K562 (cell line): ENCODE measurements around the gene TLCD5. TPM values are rescaled to one million over a fixed set of nuclear protein-coding genes. Genes with fewer than 3 reads are reported as not detected.

Experiments used
- ARNT ChIP-seq, 2 experiments: fragments of 450-650 bp; IDR thresholded peaks; 2 replicates each; pipeline ENCODE4 v1.6.1; 2016; ENCODE audit warnings: mild to moderate bottlenecking in 1 of 2
- CBFB ChIP-seq: sonication (generic); formaldehyde crosslinking; IDR thresholded peaks from 2 replicates; pipeline ENCODE4 v1.4.0; 2020; ENCODE audit warnings: mild to moderate bottlenecking, missing genetic modification reagents
- EZH2 ChIP-seq: IDR thresholded peaks from 2 replicates; pipeline ENCODE4 v1.6.1; 2012; ENCODE audit warnings: low read depth, mild to moderate bottlenecking, inconsistent platforms, low read length, borderline replicate concordance
- IRF2 ChIP-seq: sonication (generic); formaldehyde crosslinking; IDR thresholded peaks from 2 replicates; pipeline ENCODE4 v1.8.1; 2022; ENCODE audit warnings: mild to moderate bottlenecking, missing genetic modification reagents
- JUNB ChIP-seq: fragments of 450-650 bp; formaldehyde crosslinking; conservative IDR thresholded peaks from 2 replicates; pipeline ENCODE4 v1.4.0; 2020; ENCODE audit warnings: mild to moderate bottlenecking
- NCOA2 ChIP-seq, 2 experiments: fragments of 450-650 bp; IDR thresholded peaks; 2 replicates each; pipeline ENCODE4 v1.6.1; 2018; ENCODE audit warnings: mild to moderate bottlenecking in 2 of 2, moderate library complexity in 1 of 2; ENCODE audit not compliant: partially characterized antibody in 2 of 2
- NFYB ChIP-seq: IDR thresholded peaks from 2 replicates; pipeline ENCODE4 v1.6.1; 2011; ENCODE audit warnings: mild to moderate bottlenecking, moderate library complexity; ENCODE audit not compliant: insufficient read length; ENCODE audit errors: extremely low read depth
- RAD21 ChIP-seq, 2 experiments: fragments of 250-450 bp in 1 of 2; fragments of 450-650 bp in 1 of 2; sonication (Bioruptor Pico) in 1 of 2; formaldehyde crosslinking in 1 of 2; IDR thresholded peaks in 1 of 2; conservative IDR thresholded peaks in 1 of 2; 2 replicates each; pipeline versions ENCODE4 v1.4.0 to v1.8.0; 2020 to 2022; ENCODE audit warnings: mild to moderate bottlenecking in 2 of 2, moderate library complexity in 1 of 2
- RBBP5 ChIP-seq: fragments of 200-600 bp; sonication (generic); IDR thresholded peaks from 2 replicates; pipeline ENCODE4 v1.6.1; 2012; ENCODE audit warnings: borderline replicate concordance, mild to moderate bottlenecking, low read length, control low read depth, inconsistent platforms; ENCODE audit not compliant: insufficient read depth, poor library complexity, severe bottlenecking
- RBM14 ChIP-seq: fragments of 200-400 bp; formaldehyde crosslinking; IDR thresholded peaks from 2 replicates; pipeline ENCODE4 v1.6.1; 2018; ENCODE audit warnings: low read depth, mild to moderate bottlenecking, low read length, moderate library complexity, borderline replicate concordance; ENCODE audit not compliant: insufficient read depth
- RBM34 ChIP-seq: fragments of 200-400 bp; formaldehyde crosslinking; IDR thresholded peaks from 2 replicates; pipeline ENCODE4 v1.6.1; 2018; ENCODE audit warnings: low read length, borderline replicate concordance; ENCODE audit not compliant: insufficient read depth
- RCOR1 ChIP-seq, 2 experiments: IDR thresholded peaks; 2 replicates each; pipeline ENCODE4 v1.6.1; 2012; ENCODE audit warnings: low read depth in 2 of 2, low read length in 2 of 2, borderline replicate concordance in 1 of 2, improper control_type of control experiment in 1 of 2
- SMARCA5 ChIP-seq: fragments of 450-650 bp; IDR thresholded peaks from 2 replicates; pipeline ENCODE4 v1.6.1; 2016
- SRF ChIP-seq, 2 experiments: fragments of 250-450, 450-650 bp in 1 of 2; sonication (Bioruptor Pico) in 1 of 2; sonication (generic) in 1 of 2; formaldehyde crosslinking; IDR thresholded peaks; 2 replicates each; pipeline versions ENCODE4 v1.5.0 to v1.5.1; 2020 to 2022; ENCODE audit warnings: mild to moderate bottlenecking in 1 of 2, missing genetic modification reagents in 1 of 2
- TEAD2 ChIP-seq: fragments of 450-650 bp; IDR thresholded peaks from 2 replicates; pipeline ENCODE4 v1.6.1; 2016; ENCODE audit warnings: missing genetic modification characterization, control low read depth, missing compliant biosample characterization
- U2AF2 ChIP-seq: fragments of 200-400 bp; formaldehyde crosslinking; optimal IDR thresholded peaks from 2 replicates; pipeline ENCODE3; 2017; ENCODE audit warnings: low read depth, mild to moderate bottlenecking, low read length
- ZNF165 ChIP-seq: fragments of 250-450 bp; sonication (Bioruptor Pico); IDR thresholded peaks from 2 replicates; pipeline ENCODE4 v1.4.0; 2020; ENCODE audit warnings: borderline replicate concordance
- ZNF316 ChIP-seq: fragments of 450-650 bp; IDR thresholded peaks from 2 replicates; pipeline ENCODE4 v1.6.1; 2016
- ZZZ3 ChIP-seq: fragments of 450-650 bp; IDR thresholded peaks from 2 replicates; pipeline ENCODE4 v1.6.1; 2016; ENCODE audit warnings: antibody characterized with exemption, mild to moderate bottlenecking, moderate library complexity
- polyA plus RNA-seq, 8 experiments: library from polyadenylated mRNA; depleted of rRNA in 4 of 8; stranded (reverse) in 5 of 8; unstranded in 3 of 8; fragments of >200 nt; fragmentation: Nextera tagmentation in 2 of 8; fragmentation: Illumina TruSeq in 1 of 8; extraction: Ambion mirVana in 2 of 8; extraction: Trizol in 1 of 8; gene quantifications; 2 replicates each; pipeline versions ENCODE4 v1.2.1 to v1.2.3, GENCODE V29; 2011 to 2014; ENCODE audit warnings: inconsistent platforms in 1 of 8, missing spikeins in 1 of 8
- total RNA-seq, 7 experiments: library from RNA; depleted of rRNA in 6 of 7; stranded (reverse); fragments of >200 nt in 6 of 7; fragmentation: Illumina TruSeq in 2 of 7; extraction: Trizol in 2 of 7; gene quantifications; 2 replicates each; pipeline versions ENCODE4 v1.2.1 to v1.2.3, GENCODE V29; 2011 to 2021; ENCODE audit warnings: low replicate concordance in 1 of 7
- TF ChIP-seq, protein P1 (sequence below): fragments of 250-450 bp; sonication (Bioruptor Pico); IDR thresholded peaks from 2 replicates; pipeline ENCODE4 v1.5.0; 2020; ENCODE audit warnings: mild to moderate bottlenecking, borderline replicate concordance
- TF ChIP-seq, protein P2 (sequence below): fragments of 200-800 bp; sonication (Bioruptor generic); IDR thresholded peaks from 2 replicates; pipeline ENCODE4 v1.6.1; 2016; ENCODE audit warnings: missing genetic modification characterization, missing compliant biosample characterization

Gene TLCD5
- total and polyA plus RNA-seq, 9 of the 15 experiments (the other 6 are each of a cell fraction or from before 2014, with no cell fraction given): 0.94 to 5.1 (median 1.6) TPM

GRCh38 chr11:120335908-120336640 lies 11.0 kb downstream of the TLCD5 start, which contains the start of gene ARHGEF12 (continued):
- TF ChIP-seq, protein P1, sequence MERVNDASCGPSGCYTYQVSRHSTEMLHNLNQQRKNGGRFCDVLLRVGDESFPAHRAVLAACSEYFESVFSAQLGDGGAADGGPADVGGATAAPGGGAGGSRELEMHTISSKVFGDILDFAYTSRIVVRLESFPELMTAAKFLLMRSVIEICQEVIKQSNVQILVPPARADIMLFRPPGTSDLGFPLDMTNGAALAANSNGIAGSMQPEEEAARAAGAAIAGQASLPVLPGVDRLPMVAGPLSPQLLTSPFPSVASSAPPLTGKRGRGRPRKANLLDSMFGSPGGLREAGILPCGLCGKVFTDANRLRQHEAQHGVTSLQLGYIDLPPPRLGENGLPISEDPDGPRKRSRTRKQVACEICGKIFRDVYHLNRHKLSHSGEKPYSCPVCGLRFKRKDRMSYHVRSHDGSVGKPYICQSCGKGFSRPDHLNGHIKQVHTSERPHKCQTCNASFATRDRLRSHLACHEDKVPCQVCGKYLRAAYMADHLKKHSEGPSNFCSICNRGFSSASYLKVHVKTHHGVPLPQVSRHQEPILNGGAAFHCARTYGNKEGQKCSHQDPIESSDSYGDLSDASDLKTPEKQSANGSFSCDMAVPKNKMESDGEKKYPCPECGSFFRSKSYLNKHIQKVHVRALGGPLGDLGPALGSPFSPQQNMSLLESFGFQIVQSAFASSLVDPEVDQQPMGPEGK (CRISPR knock-in tag): no peak
- TF ChIP-seq ARNT (IDR thresholded peaks at IDR 0.05) (no peak; a peak in 1 of 4 replicates), IRF2 (CRISPR knock-in tag) (no peak), EZH2 (no peak), CBFB (CRISPR knock-in tag) (no peak), JUNB (CRISPR knock-in tag) (no peak), RCOR1 (IDR thresholded peaks at IDR 0.05; ENCODE audit: borderline replicate concordance in 1 of 2, low read depth in 2 of 2, low read length in 2 of 2) (peak in 1 of 2 experiments; percentile 82; a peak in 3 of 4 replicates), ZNF165 (no peak), U2AF2 (no peak), TEAD2 (tag) (no peak), ZZZ3 (no peak), SMARCA5 (no peak), RBBP5 (peak; percentile 40), ZNF316 (no peak), NFYB (no peak), RBM14 (no peak), RAD21 (CRISPR knock-in tag; conservative IDR thresholded peaks at IDR 0.05 in 1 of 2, IDR thresholded peaks at IDR 0.05 in 1 of 2) (peak; percentile 19 to 26; a peak in 3 of 4 replicates), RBM34 (no peak), NCOA2 (IDR thresholded peaks at IDR 0.05; ENCODE audit: partially characterized antibody in 2 of 2) (no peak), SRF (CRISPR knock-in tag; IDR thresholded peaks at IDR 0.05) (0 out of 4 replicates have a peak, but pooled peaks of 1 of the 2 experiments have one; percentile 35)
- TF ChIP-seq, protein P2, sequence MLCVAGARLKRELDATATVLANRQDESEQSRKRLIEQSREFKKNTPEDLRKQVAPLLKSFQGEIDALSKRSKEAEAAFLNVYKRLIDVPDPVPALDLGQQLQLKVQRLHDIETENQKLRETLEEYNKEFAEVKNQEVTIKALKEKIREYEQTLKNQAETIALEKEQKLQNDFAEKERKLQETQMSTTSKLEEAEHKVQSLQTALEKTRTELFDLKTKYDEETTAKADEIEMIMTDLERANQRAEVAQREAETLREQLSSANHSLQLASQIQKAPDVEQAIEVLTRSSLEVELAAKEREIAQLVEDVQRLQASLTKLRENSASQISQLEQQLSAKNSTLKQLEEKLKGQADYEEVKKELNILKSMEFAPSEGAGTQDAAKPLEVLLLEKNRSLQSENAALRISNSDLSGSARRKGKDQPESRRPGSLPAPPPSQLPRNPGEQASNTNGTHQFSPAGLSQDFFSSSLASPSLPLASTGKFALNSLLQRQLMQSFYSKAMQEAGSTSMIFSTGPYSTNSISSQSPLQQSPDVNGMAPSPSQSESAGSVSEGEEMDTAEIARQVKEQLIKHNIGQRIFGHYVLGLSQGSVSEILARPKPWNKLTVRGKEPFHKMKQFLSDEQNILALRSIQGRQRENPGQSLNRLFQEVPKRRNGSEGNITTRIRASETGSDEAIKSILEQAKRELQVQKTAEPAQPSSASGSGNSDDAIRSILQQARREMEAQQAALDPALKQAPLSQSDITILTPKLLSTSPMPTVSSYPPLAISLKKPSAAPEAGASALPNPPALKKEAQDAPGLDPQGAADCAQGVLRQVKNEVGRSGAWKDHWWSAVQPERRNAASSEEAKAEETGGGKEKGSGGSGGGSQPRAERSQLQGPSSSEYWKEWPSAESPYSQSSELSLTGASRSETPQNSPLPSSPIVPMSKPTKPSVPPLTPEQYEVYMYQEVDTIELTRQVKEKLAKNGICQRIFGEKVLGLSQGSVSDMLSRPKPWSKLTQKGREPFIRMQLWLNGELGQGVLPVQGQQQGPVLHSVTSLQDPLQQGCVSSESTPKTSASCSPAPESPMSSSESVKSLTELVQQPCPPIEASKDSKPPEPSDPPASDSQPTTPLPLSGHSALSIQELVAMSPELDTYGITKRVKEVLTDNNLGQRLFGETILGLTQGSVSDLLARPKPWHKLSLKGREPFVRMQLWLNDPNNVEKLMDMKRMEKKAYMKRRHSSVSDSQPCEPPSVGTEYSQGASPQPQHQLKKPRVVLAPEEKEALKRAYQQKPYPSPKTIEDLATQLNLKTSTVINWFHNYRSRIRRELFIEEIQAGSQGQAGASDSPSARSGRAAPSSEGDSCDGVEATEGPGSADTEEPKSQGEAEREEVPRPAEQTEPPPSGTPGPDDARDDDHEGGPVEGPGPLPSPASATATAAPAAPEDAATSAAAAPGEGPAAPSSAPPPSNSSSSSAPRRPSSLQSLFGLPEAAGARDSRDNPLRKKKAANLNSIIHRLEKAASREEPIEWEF (CRISPR knock-in tag): no peak
